Measurements from ENCODE around the gene MERTK. TPM values are rescaled to one million over a fixed set of nuclear protein-coding genes. Genes with fewer than 3 reads are reported as not detected.

MERTK gene
- total and polyA plus RNA-seq, 10 of the 15 experiments (the other 5 are each of a cell fraction or from before 2014, with no cell fraction given), result 0.13 to 30.6 (median 0.50) TPM

DNA sequence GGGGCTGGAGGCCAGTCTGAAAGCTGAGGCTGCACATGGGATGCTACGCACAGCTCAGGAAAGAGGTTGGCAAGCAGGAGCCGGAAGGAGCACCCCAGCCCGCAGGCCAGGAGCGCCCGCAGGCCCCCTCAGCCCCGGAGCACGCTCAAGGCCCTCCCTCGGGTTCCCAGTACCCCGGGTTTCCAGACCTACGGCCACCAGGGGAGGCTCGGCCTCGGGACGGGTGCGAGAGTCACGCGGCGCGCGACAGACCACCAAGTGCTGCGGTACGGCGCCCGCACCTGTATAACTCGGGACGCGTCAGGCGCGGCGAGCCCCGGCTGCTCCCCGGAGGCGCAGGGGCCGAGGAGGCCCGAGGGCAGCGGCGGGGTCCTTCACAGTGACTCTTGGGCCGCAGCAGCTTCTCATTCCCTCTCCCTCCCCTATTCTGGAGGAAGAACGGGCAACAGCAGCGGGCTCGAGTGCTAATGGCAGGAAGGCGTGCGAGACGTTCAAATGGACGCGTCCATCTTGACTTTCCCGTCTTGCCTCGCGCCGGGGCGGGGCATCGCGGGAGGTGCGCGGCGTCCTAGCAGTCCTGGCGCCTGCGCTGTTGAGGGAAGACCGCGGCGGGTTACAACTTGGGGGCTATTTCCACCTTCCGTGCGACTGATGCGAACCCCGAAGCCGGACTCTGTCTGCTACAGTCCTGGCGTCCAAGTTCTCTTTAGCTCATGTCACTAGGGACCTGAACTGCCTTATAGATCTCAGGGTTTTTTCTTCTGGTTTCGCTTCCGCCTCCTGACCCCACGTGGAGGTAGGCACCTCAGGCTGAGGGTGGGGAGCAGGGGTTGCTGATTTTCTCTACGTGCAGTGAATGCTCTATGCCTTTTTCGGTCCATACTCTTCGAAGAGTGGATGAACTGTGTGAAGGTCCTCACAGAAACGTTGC lies 14.5 kb upstream of the MERTK start, which contains the start of gene ANAPC1 (continued):
- TF ChIP-seq ZBED1 (IDR thresholded peaks at IDR 0.05; ENCODE audit: borderline replicate concordance) (no peak; the same call in 1 of the 2 replicates), EED (IDR thresholded peaks at IDR 0.05; ENCODE audit: low read depth) (no peak), RFX5 (IDR thresholded peaks at IDR 0.05; ENCODE audit: low read depth, low read length) (no peak), GATAD2B (conservative IDR thresholded peaks at IDR 0.05; ENCODE audit: low read depth) (no peak; the same call in 1 of the 2 replicates), NBN (IDR thresholded peaks at IDR 0.05) (peak; percentile 77), CREM (IDR thresholded peaks at IDR 0.05; ENCODE audit: low read depth) (0 out of 2 replicates have a peak, but pooled peaks have one; percentile 8), TCF3 (IDR thresholded peaks at IDR 0.05; ENCODE audit: borderline replicate concordance, insufficient read depth, low read depth, low read length) (no peak), SMAD1 (IDR thresholded peaks at IDR 0.05; ENCODE audit: low read depth, partially characterized antibody) (no peak)
- TF ChIP-seq, protein P1, sequence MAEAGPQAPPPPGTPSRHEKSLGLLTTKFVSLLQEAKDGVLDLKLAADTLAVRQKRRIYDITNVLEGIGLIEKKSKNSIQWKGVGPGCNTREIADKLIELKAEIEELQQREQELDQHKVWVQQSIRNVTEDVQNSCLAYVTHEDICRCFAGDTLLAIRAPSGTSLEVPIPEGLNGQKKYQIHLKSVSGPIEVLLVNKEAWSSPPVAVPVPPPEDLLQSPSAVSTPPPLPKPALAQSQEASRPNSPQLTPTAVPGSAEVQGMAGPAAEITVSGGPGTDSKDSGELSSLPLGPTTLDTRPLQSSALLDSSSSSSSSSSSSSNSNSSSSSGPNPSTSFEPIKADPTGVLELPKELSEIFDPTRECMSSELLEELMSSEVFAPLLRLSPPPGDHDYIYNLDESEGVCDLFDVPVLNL (IDR thresholded peaks at IDR 0.05; ENCODE audit: low read depth, low read length), result peak; percentile 69
- TF ChIP-seq, protein P2, sequence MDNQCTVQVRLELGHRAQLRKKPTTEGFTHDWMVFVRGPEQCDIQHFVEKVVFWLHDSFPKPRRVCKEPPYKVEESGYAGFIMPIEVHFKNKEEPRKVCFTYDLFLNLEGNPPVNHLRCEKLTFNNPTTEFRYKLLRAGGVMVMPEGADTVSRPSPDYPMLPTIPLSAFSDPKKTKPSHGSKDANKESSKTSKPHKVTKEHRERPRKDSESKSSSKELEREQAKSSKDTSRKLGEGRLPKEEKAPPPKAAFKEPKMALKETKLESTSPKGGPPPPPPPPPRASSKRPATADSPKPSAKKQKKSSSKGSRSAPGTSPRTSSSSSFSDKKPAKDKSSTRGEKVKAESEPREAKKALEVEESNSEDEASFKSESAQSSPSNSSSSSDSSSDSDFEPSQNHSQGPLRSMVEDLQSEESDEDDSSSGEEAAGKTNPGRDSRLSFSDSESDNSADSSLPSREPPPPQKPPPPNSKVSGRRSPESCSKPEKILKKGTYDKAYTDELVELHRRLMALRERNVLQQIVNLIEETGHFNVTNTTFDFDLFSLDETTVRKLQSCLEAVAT (IDR thresholded peaks at IDR 0.05), result peak; percentile 24; the same call in 1 of the 2 replicates
- TF ChIP-seq, protein P3, sequence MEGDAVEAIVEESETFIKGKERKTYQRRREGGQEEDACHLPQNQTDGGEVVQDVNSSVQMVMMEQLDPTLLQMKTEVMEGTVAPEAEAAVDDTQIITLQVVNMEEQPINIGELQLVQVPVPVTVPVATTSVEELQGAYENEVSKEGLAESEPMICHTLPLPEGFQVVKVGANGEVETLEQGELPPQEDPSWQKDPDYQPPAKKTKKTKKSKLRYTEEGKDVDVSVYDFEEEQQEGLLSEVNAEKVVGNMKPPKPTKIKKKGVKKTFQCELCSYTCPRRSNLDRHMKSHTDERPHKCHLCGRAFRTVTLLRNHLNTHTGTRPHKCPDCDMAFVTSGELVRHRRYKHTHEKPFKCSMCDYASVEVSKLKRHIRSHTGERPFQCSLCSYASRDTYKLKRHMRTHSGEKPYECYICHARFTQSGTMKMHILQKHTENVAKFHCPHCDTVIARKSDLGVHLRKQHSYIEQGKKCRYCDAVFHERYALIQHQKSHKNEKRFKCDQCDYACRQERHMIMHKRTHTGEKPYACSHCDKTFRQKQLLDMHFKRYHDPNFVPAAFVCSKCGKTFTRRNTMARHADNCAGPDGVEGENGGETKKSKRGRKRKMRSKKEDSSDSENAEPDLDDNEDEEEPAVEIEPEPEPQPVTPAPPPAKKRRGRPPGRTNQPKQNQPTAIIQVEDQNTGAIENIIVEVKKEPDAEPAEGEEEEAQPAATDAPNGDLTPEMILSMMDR (IDR thresholded peaks at IDR 0.05 in 2 of 3, conservative IDR thresholded peaks at IDR 0.05 in 1 of 3; ENCODE audit: control insufficient read depth in 2 of 3, extremely low read depth in 1 of 3, insufficient read depth in 1 of 3, low read depth in 3 of 3, low read length in 3 of 3), result no peak
- TF ChIP-seq, protein P4, sequence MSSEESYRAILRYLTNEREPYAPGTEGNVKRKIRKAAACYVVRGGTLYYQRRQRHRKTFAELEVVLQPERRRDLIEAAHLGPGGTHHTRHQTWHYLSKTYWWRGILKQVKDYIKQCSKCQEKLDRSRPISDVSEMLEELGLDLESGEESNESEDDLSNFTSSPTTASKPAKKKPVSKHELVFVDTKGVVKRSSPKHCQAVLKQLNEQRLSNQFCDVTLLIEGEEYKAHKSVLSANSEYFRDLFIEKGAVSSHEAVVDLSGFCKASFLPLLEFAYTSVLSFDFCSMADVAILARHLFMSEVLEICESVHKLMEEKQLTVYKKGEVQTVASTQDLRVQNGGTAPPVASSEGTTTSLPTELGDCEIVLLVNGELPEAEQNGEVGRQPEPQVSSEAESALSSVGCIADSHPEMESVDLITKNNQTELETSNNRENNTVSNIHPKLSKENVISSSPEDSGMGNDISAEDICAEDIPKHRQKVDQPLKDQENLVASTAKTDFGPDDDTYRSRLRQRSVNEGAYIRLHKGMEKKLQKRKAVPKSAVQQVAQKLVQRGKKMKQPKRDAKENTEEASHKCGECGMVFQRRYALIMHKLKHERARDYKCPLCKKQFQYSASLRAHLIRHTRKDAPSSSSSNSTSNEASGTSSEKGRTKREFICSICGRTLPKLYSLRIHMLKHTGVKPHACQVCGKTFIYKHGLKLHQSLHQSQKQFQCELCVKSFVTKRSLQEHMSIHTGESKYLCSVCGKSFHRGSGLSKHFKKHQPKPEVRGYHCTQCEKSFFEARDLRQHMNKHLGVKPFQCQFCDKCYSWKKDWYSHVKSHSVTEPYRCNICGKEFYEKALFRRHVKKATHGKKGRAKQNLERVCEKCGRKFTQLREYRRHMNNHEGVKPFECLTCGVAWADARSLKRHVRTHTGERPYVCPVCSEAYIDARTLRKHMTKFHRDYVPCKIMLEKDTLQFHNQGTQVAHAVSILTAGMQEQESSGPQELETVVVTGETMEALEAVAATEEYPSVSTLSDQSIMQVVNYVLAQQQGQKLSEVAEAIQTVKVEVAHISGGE (CRISPR knock-in tag; IDR thresholded peaks at IDR 0.05), result no peak
- TF ChIP-seq, protein P5, sequence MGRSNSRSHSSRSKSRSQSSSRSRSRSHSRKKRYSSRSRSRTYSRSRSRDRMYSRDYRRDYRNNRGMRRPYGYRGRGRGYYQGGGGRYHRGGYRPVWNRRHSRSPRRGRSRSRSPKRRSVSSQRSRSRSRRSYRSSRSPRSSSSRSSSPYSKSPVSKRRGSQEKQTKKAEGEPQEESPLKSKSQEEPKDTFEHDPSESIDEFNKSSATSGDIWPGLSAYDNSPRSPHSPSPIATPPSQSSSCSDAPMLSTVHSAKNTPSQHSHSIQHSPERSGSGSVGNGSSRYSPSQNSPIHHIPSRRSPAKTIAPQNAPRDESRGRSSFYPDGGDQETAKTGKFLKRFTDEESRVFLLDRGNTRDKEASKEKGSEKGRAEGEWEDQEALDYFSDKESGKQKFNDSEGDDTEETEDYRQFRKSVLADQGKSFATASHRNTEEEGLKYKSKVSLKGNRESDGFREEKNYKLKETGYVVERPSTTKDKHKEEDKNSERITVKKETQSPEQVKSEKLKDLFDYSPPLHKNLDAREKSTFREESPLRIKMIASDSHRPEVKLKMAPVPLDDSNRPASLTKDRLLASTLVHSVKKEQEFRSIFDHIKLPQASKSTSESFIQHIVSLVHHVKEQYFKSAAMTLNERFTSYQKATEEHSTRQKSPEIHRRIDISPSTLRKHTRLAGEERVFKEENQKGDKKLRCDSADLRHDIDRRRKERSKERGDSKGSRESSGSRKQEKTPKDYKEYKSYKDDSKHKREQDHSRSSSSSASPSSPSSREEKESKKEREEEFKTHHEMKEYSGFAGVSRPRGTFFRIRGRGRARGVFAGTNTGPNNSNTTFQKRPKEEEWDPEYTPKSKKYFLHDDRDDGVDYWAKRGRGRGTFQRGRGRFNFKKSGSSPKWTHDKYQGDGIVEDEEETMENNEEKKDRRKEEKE (IDR thresholded peaks at IDR 0.05), result no peak

Data from GM12878 (cell line).